HK-2 (cell line): ENCODE data around the gene GALNT7.
"Not testable (repeated sequence)": the region's sequence is repeated elsewhere in the genome, so short reads cannot be mapped to it uniquely, and the experiment has no call there.

Experiments used
- DNase-seq: peaks from one replicate; pipeline ENCODE4 v3.0.0-alpha.2; 2018; ENCODE audit not compliant: unreplicated experiment

GALNT7 gene

GRCh38 chr4:173195109-173195508 lies 26.5 kb downstream of the GALNT7 start:
- no peak for DNase-seq

- DNase-seq: no peak
Observed at GRCh38 chr4:173199553-173199952, 30.9 kb downstream of the GALNT7 start.

- no peak for DNase-seq
Observed at GRCh38 chr4:173200103-173200884, 31.7 kb downstream of the GALNT7 start.

- no peak for DNase-seq
Observed at GRCh38 chr4:173202395-173202794, 33.8 kb downstream of the GALNT7 start.

GRCh38 chr4:173205656-173206055 lies 37.0 kb downstream of the GALNT7 start:
- DNase-seq: no peak

- no peak for DNase-seq
Observed at GRCh38 chr4:173208420-173208819, 39.8 kb downstream of the GALNT7 start.

- DNase-seq: no peak
Observed at GRCh38 chr4:173211222-173211621, 42.6 kb downstream of the GALNT7 start.

GRCh38 chr4:173211838-173212237 lies 43.2 kb downstream of the GALNT7 start:
- no peak for DNase-seq

GRCh38 chr4:173212379-173212778 lies 43.8 kb downstream of the GALNT7 start:
- DNase-seq: no peak

GRCh38 chr4:173213296-173213695 lies 44.7 kb downstream of the GALNT7 start:
- no peak for DNase-seq

- DNase-seq: no peak
Observed at GRCh38 chr4:173214231-173214630, 45.6 kb downstream of the GALNT7 start.

GRCh38 chr4:173214661-173215060 lies 46.0 kb downstream of the GALNT7 start:
- DNase-seq: no peak

- no peak for DNase-seq
Observed at GRCh38 chr4:173217075-173217474, 48.5 kb downstream of the GALNT7 start.

- DNase-seq: no peak
Observed at GRCh38 chr4:173217727-173218126, 49.1 kb downstream of the GALNT7 start.

- DNase-seq: no peak
Observed at GRCh38 chr4:173218411-173219125, 50.0 kb downstream of the GALNT7 start.

GRCh38 chr4:173219126-173219437 lies 50.5 kb downstream of the GALNT7 start:
- DNase-seq: not testable (repeated sequence)

GRCh38 chr4:173223743-173224142 lies 55.1 kb downstream of the GALNT7 start:
- no peak for DNase-seq

- DNase-seq: no peak
Observed at GRCh38 chr4:173226401-173226888, 57.8 kb downstream of the GALNT7 start.

- no peak for DNase-seq
Observed at GRCh38 chr4:173227756-173228155, 59.1 kb downstream of the GALNT7 start.

- DNase-seq: no peak
Observed at GRCh38 chr4:173230062-173230461, 61.5 kb downstream of the GALNT7 start.

- DNase-seq: no peak
Observed at GRCh38 chr4:173231916-173232315, 63.3 kb downstream of the GALNT7 start.

- DNase-seq: no peak
Observed at GRCh38 chr4:173233857-173234256, 65.2 kb downstream of the GALNT7 start.

- DNase-seq: no peak
Observed at GRCh38 chr4:173235050-173235449, 66.4 kb downstream of the GALNT7 start.
